ENCODE results near the gene BICD2. TPM values are rescaled to one million over a fixed set of nuclear protein-coding genes. Genes with fewer than 3 reads are reported as not detected.
A peak's percentile ranks its signal among the peaks of the same experiment; 100 is the strongest.

Gene BICD2
- total and polyA plus RNA-seq, 2 of the 13 experiments (the other 11 are each of a cell fraction or from before 2014, with no cell fraction given), result 5.1 to 17.4 TPM

GRCh38 chr9:92764988-92765936, 629 bp upstream of the BICD2 start (continued):
- no peak for TF ChIP-seq ZNF124 (CRISPR knock-in tag; IDR thresholded peaks at IDR 0.05)
- TF ChIP-seq KLF6 (CRISPR knock-in tag; IDR thresholded peaks at IDR 0.05), result 0 out of 2 replicates have a peak, but pooled peaks have one; percentile 28
- TF ChIP-seq ZSCAN12 (CRISPR knock-in tag; IDR thresholded peaks at IDR 0.05), result no peak; the same call in 1 of the 2 replicates
- no peak for TF ChIP-seq ZNF207 (IDR thresholded peaks at IDR 0.05; ENCODE audit: borderline replicate concordance)
- TF ChIP-seq ZNF292 (CRISPR knock-in tag; IDR thresholded peaks at IDR 0.05; ENCODE audit: borderline replicate concordance, low read depth), result no peak
- no peak for TF ChIP-seq FOXK2 (IDR thresholded peaks at IDR 0.05)
- TF ChIP-seq ELF4 (CRISPR knock-in tag; IDR thresholded peaks at IDR 0.05; ENCODE audit: borderline replicate concordance), result peak; percentile 55; the same call in 1 of the 2 replicates
- TF ChIP-seq MNT (IDR thresholded peaks at IDR 0.05), result 0 out of 2 replicates have a peak, but pooled peaks have one; percentile 28
- TF ChIP-seq ZNF232 (CRISPR knock-in tag; IDR thresholded peaks at IDR 0.05; ENCODE audit: borderline replicate concordance), result no peak; the same call in 1 of the 2 replicates
- no peak for TF ChIP-seq NFE2L2 (IDR thresholded peaks at IDR 0.05; ENCODE audit: low read length)
- peak; percentile 93 for TF ChIP-seq ZFX (CRISPR knock-in tag; IDR thresholded peaks at IDR 0.05; ENCODE audit: low read depth)
- peak; percentile 76; the same call in 1 of the 2 replicates for TF ChIP-seq KDM3A (CRISPR knock-in tag; IDR thresholded peaks at IDR 0.05; ENCODE audit: low read depth)
- no peak for TF ChIP-seq ZNF660 (CRISPR knock-in tag; IDR thresholded peaks at IDR 0.05; ENCODE audit: borderline replicate concordance, low read depth)
- no peak for TF ChIP-seq NFE2 (CRISPR knock-in tag; IDR thresholded peaks at IDR 0.05)
- no peak for TF ChIP-seq ZBTB44 (CRISPR knock-in tag; IDR thresholded peaks at IDR 0.05)
- TF ChIP-seq CAMTA2 (CRISPR knock-in tag; IDR thresholded peaks at IDR 0.05; ENCODE audit: borderline replicate concordance), result no peak
- no peak for TF ChIP-seq ZZZ3 (CRISPR knock-in tag; IDR thresholded peaks at IDR 0.05; ENCODE audit: borderline replicate concordance)
- no peak for TF ChIP-seq ZNF414 (CRISPR knock-in tag; IDR thresholded peaks at IDR 0.05)
- TF ChIP-seq MXD1 (CRISPR knock-in tag; IDR thresholded peaks at IDR 0.05), result peak; percentile 38; the same call in 1 of the 2 replicates
- peak; percentile 81 for TF ChIP-seq DMAP1 (CRISPR knock-in tag; IDR thresholded peaks at IDR 0.05)
- peak; percentile 87 for TF ChIP-seq ZBTB2 (CRISPR knock-in tag; IDR thresholded peaks at IDR 0.05; ENCODE audit: low read depth)
- no peak for TF ChIP-seq CBX5 (CRISPR knock-in tag; IDR thresholded peaks at IDR 0.05; ENCODE audit: borderline replicate concordance)
- no peak for TF ChIP-seq GLMP (CRISPR knock-in tag; IDR thresholded peaks at IDR 0.05; ENCODE audit: borderline replicate concordance)

Measured in HepG2 (cell line).